Neural cell (in vitro differentiated cells): Measurements from ENCODE around the gene NGFR. TPM values are rescaled to one million over a fixed set of nuclear protein-coding genes. Genes with fewer than 3 reads are reported as not detected.

Experiments
- H2AFZ ChIP-seq: fragments of 200-600, 300-800 bp; sonication (generic), shearing (Covaris generic); 2 replicates; pipeline ENCODE4 v1.6.0; 2014; ENCODE audit warnings: low read depth, mild to moderate bottlenecking, antibody characterized with exemption, low read length, moderate library complexity
- H3F3A ChIP-seq: fragments of 200-600 bp; shearing (Covaris generic); 2 replicates; pipeline ENCODE4 v1.6.1; 2016; ENCODE audit warnings: mild to moderate bottlenecking, moderate library complexity, mixed read lengths, antibody characterized with exemption, low read length; ENCODE audit not compliant: insufficient read depth, poor library complexity, severe bottlenecking
- H3K27ac ChIP-seq: fragments of 200-600, 300-800 bp; sonication (generic), shearing (Covaris generic); 2 replicates; pipeline ENCODE4 v1.5.1; 2014; ENCODE audit warnings: mild to moderate bottlenecking, low read length, moderate library complexity
- H3K27me3 ChIP-seq: fragments of 300-800, 200-600 bp; sonication (generic), shearing (Covaris generic); 2 replicates; pipeline ENCODE4 v1.6.0; 2014; ENCODE audit warnings: mild to moderate bottlenecking, low read depth, low read length, moderate library complexity; ENCODE audit not compliant: insufficient read depth
- H3K36me3 ChIP-seq: fragments of 300-800, 200-600 bp; sonication (generic), shearing (Covaris generic); 2 replicates; pipeline ENCODE4 v1.5.1; 2014; ENCODE audit warnings: mild to moderate bottlenecking, antibody characterized with exemption, low read length, moderate library complexity; ENCODE audit not compliant: insufficient read depth
- H3K4me2 ChIP-seq: fragments of 300-800, 200-600 bp; sonication (generic), shearing (Covaris generic); 2 replicates; pipeline ENCODE4 v1.6.0; 2014; ENCODE audit warnings: mild to moderate bottlenecking, low read length
- H3K4me3 ChIP-seq: fragments of 300-800, 200-600 bp; sonication (generic), shearing (Covaris generic); 2 replicates; pipeline ENCODE4 v1.5.1; 2014; ENCODE audit warnings: mild to moderate bottlenecking, low read length, moderate library complexity
- H3K79me2 ChIP-seq: fragments of 200-600 bp; shearing (Covaris generic); replicated peaks from 2 replicates; pipeline ENCODE4 v1.6.0; 2014; ENCODE audit warnings: mild to moderate bottlenecking, low read length, moderate library complexity; ENCODE audit not compliant: insufficient read depth
- H3K9ac ChIP-seq: fragments of 300-800, 200-600 bp; sonication (generic), shearing (Covaris generic); 2 replicates; pipeline ENCODE4 v1.6.1; 2016; ENCODE audit warnings: mild to moderate bottlenecking, low read length, mixed read lengths
- H3K9me2 ChIP-seq: fragments of 200-600 bp; shearing (Covaris generic); 2 replicates; pipeline ENCODE4 v1.6.1; 2016; ENCODE audit warnings: mild to moderate bottlenecking, low read length, mixed read lengths; ENCODE audit not compliant: insufficient read depth
- H3K9me3 ChIP-seq: fragments of 200-600, 300-800 bp; sonication (generic), shearing (Covaris generic); 2 replicates; pipeline ENCODE4 v1.6.1; 2016; ENCODE audit warnings: mild to moderate bottlenecking, mixed run types, low read length, moderate library complexity, mixed read lengths
- H4K20me1 ChIP-seq: fragments of 200-600 bp; shearing (Covaris generic); 2 replicates; pipeline ENCODE4 v1.6.1; 2016; ENCODE audit warnings: mild to moderate bottlenecking, mixed run types; ENCODE audit not compliant: insufficient read depth
- EP300 ChIP-seq: fragments of 450-650 bp; conservative IDR thresholded peaks from 2 replicates; pipeline ENCODE4 v1.6.1; 2014; ENCODE audit warnings: antibody characterized with exemption, mild to moderate bottlenecking, moderate library complexity; ENCODE audit not compliant: poor library complexity, severe bottlenecking
- EZH2 ChIP-seq: fragments of 200-600, 300-800 bp; shearing (Covaris generic), sonication (generic); IDR thresholded peaks from 2 replicates; pipeline ENCODE4 v1.6.1; 2014; ENCODE audit warnings: antibody characterized with exemption, low read length, borderline replicate concordance, mild to moderate bottlenecking; ENCODE audit not compliant: insufficient read depth, poor library complexity, severe bottlenecking
- MXI1 ChIP-seq: fragments of 450-650 bp; conservative IDR thresholded peaks from 2 replicates; pipeline ENCODE4 v1.6.1; 2014; ENCODE audit warnings: antibody characterized with exemption, mild to moderate bottlenecking; ENCODE audit not compliant: poor library complexity, severe bottlenecking
- POLR2AphosphoS5 ChIP-seq: IDR thresholded peaks from 2 replicates; pipeline ENCODE4 v1.6.1; 2012
- RAD21 ChIP-seq: fragments of 450-650 bp; conservative IDR thresholded peaks from 2 replicates; pipeline ENCODE4 v1.6.1; 2014; ENCODE audit warnings: antibody characterized with exemption, mild to moderate bottlenecking, moderate library complexity
- SMC3 ChIP-seq: fragments of 450-650 bp; conservative IDR thresholded peaks from 2 replicates; pipeline ENCODE4 v1.6.1; 2014; ENCODE audit warnings: antibody characterized with exemption, mild to moderate bottlenecking, moderate library complexity; ENCODE audit not compliant: poor library complexity
- TAF1 ChIP-seq: IDR thresholded peaks from 2 replicates; pipeline ENCODE4 v1.6.1; 2012; ENCODE audit warnings: low read depth
- polyA plus RNA-seq: library from polyadenylated mRNA; depleted of rRNA; stranded (reverse); fragments of >200 nt; gene quantifications from 2 replicates; pipeline ENCODE4 v1.2.3, GENCODE V29; 2014
- TF ChIP-seq, protein P1 (sequence below): IDR thresholded peaks from 2 replicates; pipeline ENCODE4 v1.6.1; 2012; ENCODE audit warnings: borderline replicate concordance
- TF ChIP-seq, protein P2 (sequence below): fragments of 450-650 bp; IDR thresholded peaks from 2 replicates; pipeline ENCODE4 v1.5.1; 2014; ENCODE audit warnings: antibody characterized with exemption, mild to moderate bottlenecking, moderate library complexity; ENCODE audit not compliant: poor library complexity, severe bottlenecking

NGFR gene
- polyA plus RNA-seq, 1 donor from 2014 or later: 3.6 TPM

GRCh38 chr17:49495842-49496182, 719 bp downstream of the NGFR start:
- Histone ChIP-seq H3K27me3 (peaks cover 64% of the 10 kb centered on the region), H3K9ac (peak overlapping the region; percentile 50), H3K79me2 (no peaks in the 10 kb centered on the region), H3K27ac (no peak overlapping the region), H4K20me1 (no peaks in the 10 kb centered on the region), H3K4me2 (no peak overlapping the region), H3F3A (no peaks in the 10 kb centered on the region), H2AFZ (no peak overlapping the region), H3K9me2 (no peaks in the 10 kb centered on the region), H3K4me3 (peak overlapping the region; percentile 79), H3K9me3 (no peaks in the 10 kb centered on the region), H3K36me3 (no peaks in the 10 kb centered on the region)
- TF ChIP-seq MXI1 (no peak), RAD21 (no peak), POLR2AphosphoS5 (no peak), EZH2 (no peak), EP300 (no peak), TAF1 (no peak), SMC3 (no peak)
- TF ChIP-seq, protein P1, sequence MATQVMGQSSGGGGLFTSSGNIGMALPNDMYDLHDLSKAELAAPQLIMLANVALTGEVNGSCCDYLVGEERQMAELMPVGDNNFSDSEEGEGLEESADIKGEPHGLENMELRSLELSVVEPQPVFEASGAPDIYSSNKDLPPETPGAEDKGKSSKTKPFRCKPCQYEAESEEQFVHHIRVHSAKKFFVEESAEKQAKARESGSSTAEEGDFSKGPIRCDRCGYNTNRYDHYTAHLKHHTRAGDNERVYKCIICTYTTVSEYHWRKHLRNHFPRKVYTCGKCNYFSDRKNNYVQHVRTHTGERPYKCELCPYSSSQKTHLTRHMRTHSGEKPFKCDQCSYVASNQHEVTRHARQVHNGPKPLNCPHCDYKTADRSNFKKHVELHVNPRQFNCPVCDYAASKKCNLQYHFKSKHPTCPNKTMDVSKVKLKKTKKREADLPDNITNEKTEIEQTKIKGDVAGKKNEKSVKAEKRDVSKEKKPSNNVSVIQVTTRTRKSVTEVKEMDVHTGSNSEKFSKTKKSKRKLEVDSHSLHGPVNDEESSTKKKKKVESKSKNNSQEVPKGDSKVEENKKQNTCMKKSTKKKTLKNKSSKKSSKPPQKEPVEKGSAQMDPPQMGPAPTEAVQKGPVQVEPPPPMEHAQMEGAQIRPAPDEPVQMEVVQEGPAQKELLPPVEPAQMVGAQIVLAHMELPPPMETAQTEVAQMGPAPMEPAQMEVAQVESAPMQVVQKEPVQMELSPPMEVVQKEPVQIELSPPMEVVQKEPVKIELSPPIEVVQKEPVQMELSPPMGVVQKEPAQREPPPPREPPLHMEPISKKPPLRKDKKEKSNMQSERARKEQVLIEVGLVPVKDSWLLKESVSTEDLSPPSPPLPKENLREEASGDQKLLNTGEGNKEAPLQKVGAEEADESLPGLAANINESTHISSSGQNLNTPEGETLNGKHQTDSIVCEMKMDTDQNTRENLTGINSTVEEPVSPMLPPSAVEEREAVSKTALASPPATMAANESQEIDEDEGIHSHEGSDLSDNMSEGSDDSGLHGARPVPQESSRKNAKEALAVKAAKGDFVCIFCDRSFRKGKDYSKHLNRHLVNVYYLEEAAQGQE: no peak
- TF ChIP-seq, protein P2, sequence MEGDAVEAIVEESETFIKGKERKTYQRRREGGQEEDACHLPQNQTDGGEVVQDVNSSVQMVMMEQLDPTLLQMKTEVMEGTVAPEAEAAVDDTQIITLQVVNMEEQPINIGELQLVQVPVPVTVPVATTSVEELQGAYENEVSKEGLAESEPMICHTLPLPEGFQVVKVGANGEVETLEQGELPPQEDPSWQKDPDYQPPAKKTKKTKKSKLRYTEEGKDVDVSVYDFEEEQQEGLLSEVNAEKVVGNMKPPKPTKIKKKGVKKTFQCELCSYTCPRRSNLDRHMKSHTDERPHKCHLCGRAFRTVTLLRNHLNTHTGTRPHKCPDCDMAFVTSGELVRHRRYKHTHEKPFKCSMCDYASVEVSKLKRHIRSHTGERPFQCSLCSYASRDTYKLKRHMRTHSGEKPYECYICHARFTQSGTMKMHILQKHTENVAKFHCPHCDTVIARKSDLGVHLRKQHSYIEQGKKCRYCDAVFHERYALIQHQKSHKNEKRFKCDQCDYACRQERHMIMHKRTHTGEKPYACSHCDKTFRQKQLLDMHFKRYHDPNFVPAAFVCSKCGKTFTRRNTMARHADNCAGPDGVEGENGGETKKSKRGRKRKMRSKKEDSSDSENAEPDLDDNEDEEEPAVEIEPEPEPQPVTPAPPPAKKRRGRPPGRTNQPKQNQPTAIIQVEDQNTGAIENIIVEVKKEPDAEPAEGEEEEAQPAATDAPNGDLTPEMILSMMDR: no peak

GRCh38 chr17:49496183-49496866, 1.2 kb downstream of the NGFR start:
- H4K20me1 ChIP-seq: no peaks in the 10 kb centered on the region
- H3K9ac ChIP-seq: peak overlapping the region; percentile 50
- H3K4me3 ChIP-seq: peak overlapping the region; percentile 79
- H3K4me2 ChIP-seq: peak overlapping the region; percentile 55
- no peaks in the 10 kb centered on the region for H3K36me3 ChIP-seq
- H3K27me3 ChIP-seq: peaks cover 69% of the 10 kb centered on the region
- H2AFZ ChIP-seq: no peak overlapping the region
- TF ChIP-seq, protein P2: peak; percentile 95
- TF ChIP-seq MXI1: peak; percentile 30
- peak; percentile 42 for TF ChIP-seq POLR2AphosphoS5
- peak; percentile 52 for TF ChIP-seq RAD21
- TF ChIP-seq SMC3: peak; percentile 64
- TF ChIP-seq TAF1: no peak
- no peaks in the 10 kb centered on the region for H3K79me2 ChIP-seq
- H3K27ac ChIP-seq: no peak overlapping the region
- H3K9me2 ChIP-seq: no peaks in the 10 kb centered on the region
- no peaks in the 10 kb centered on the region for H3K9me3 ChIP-seq
- no peaks in the 10 kb centered on the region for H3F3A ChIP-seq
